Panc1 (cell line): ENCODE results near the gene LRMDA. TPM values are rescaled to one million over a fixed set of nuclear protein-coding genes. Genes with fewer than 3 reads are reported as not detected.

Source experiments
- ATAC-seq: fragments of 200-7000 bp; cut with Tn5 transposase; 2 replicates; pipeline ENCODE4 v1.9.1; 2020; ENCODE audit warnings: mild to moderate bottlenecking, moderate library complexity
- BruUV-seq: library from RNA; stranded (reverse); fragments of 400-500 nt; replicated peaks from 2 replicates; lab custom pipeline; 2021; lab: Mats Ljungman, UMichigan
- CTCF ChIA-PET: fragments of 300-600 bp; sonication (Branson Sonifier 250); formaldehyde crosslinking; loops from one replicate; lab custom pipeline; 2022; ENCODE audit warnings: antibody characterized with exemption; lab: Charles Lee
- POLR2A ChIA-PET: fragments of 300-600 bp; sonication (Branson Sonifier 250); formaldehyde crosslinking; loops from one replicate; lab custom pipeline; 2022; ENCODE audit warnings: antibody characterized with exemption; lab: Charles Lee
- DNase-seq: peaks from one replicate; pipeline ENCODE4 v3.0.0-alpha.2; 2010; ENCODE audit warnings: low read depth, low spot score
- H3K27ac ChIP-seq: 2 replicates; pipeline ENCODE4 v1.5.1; 2011; ENCODE audit warnings: mild to moderate bottlenecking, low read length, inconsistent platforms
- H3K27me3 ChIP-seq: fragments of 200-500 bp; sonication (Bioruptor generic); 2 replicates; pipeline ENCODE4 v1.6.0; 2014; ENCODE audit warnings: low read length, inconsistent platforms; ENCODE audit not compliant: control insufficient read depth, insufficient read depth
- H3K36me3 ChIP-seq: fragments of 200-500 bp; sonication (Bioruptor generic); 2 replicates; pipeline ENCODE4 v1.5.1; 2014; ENCODE audit warnings: inconsistent platforms, mild to moderate bottlenecking, low read length, moderate library complexity; ENCODE audit not compliant: control insufficient read depth, insufficient read depth
- H3K4me1 ChIP-seq: 2 replicates; pipeline ENCODE4 v1.5.1; 2011; ENCODE audit warnings: inconsistent platforms, mild to moderate bottlenecking, low read length, moderate library complexity; ENCODE audit not compliant: control insufficient read depth, insufficient read depth
- H3K4me3 ChIP-seq, 2 experiments: 2 replicates each; pipeline ENCODE4 v1.5.1; 2011 to 2012; ENCODE audit warnings: low read depth in 2 of 2, low read length in 2 of 2, mild to moderate bottlenecking in 2 of 2, inconsistent platforms in 1 of 2, moderate library complexity in 1 of 2
- H3K9me3 ChIP-seq: fragments of 200-500 bp; sonication (Bioruptor generic); 2 replicates; pipeline ENCODE4 v1.5.1; 2014; ENCODE audit warnings: low read depth, mild to moderate bottlenecking, inconsistent platforms, low read length, moderate library complexity; ENCODE audit not compliant: control insufficient read depth, insufficient read depth
- POLR2AphosphoS5 ChIP-seq: IDR thresholded peaks from 2 replicates; pipeline ENCODE4 v1.6.1; 2012; ENCODE audit warnings: mild to moderate bottlenecking, low read depth, low read length, moderate library complexity
- SIN3A ChIP-seq: IDR thresholded peaks from 2 replicates; pipeline ENCODE4 v1.6.1; 2012; ENCODE audit warnings: low read depth, mild to moderate bottlenecking, low read length, moderate library complexity, borderline replicate concordance; ENCODE audit not compliant: insufficient read depth
- TCF7L2 ChIP-seq: IDR thresholded peaks from 2 replicates; pipeline ENCODE4 v1.6.1; 2011; ENCODE audit warnings: mild to moderate bottlenecking, low read depth, low read length, inconsistent platforms
- in situ Hi-C: cut with HindIII; loops from 2 replicates; pipeline ENCODE4 v1.10.0; 2016; ENCODE audit warnings: low sequenced_read_pairs, low pct_unique_long_range_greater_than_20kb
- intact Hi-C: fragments of 100-400 bp; cut with micrococcal nuclease; formaldehyde crosslinking; loops from one replicate; pipeline ENCODE4 v1.10.0; 2022; ENCODE audit not compliant: unreplicated experiment
- total RNA-seq: library from RNA; stranded (reverse); gene quantifications from one replicate; pipeline ENCODE4 v1.2.1, GENCODE V29; 2021; ENCODE audit not compliant: unreplicated experiment
- TF ChIP-seq, protein P1 (sequence below): fragments of 450-650 bp; IDR thresholded peaks from 2 replicates; pipeline ENCODE4 v1.5.1; 2017; ENCODE audit warnings: mild to moderate bottlenecking
- TF ChIP-seq, protein P2 (sequence below), 2 experiments: IDR thresholded peaks; 2 replicates each; pipeline ENCODE4 v1.6.1; 2011 to 2012; ENCODE audit warnings: low read depth in 2 of 2, control low read depth in 1 of 2, low read length in 1 of 2, mild to moderate bottlenecking in 1 of 2, moderate library complexity in 1 of 2; ENCODE audit not compliant: insufficient read depth in 1 of 2

Gene LRMDA
- total RNA-seq, 1 experiment from 2014 or later, result 1.2 TPM

DNA sequence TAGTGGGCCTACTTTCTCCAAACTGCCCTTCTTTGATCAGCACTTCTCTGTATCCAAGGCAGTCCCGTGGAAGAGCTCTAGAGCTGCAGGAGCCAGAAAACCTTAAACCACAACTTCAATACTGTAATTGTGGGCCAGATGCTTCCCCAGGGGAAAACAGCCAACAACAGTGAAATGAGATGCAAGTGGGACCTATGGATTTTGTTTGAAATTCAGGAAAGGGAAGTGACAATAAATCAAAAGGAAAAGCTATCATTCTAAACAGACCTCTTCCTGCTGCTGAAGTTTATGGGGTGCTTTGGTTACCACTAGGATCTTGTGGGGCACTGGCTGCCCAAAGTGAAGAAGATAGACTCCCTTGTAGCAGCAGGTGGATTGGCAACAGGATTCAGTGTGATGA lies 1031.7 kb downstream of the LRMDA start:
- ChIA-PET POLR2A (interaction anchor here (0.7 kb wide), 1 partner anchor 64 kb away, joined by 9 read pairs; no protein-coding TSS in a partner anchor), CTCF (no interaction called here)
- H3K27me3 ChIP-seq, result peaks cover 8% of the 10 kb centered on the region; the same call in 1 of the 2 replicates
- no peak overlapping the region for H3K27ac ChIP-seq
- in situ Hi-C loops, result no loop called here
- ATAC-seq (no peak), DNase-seq (no peak)
- H3K4me1 ChIP-seq, result no peaks in the 10 kb centered on the region
- no TSS peak for BruUV-seq
- H3K9me3 ChIP-seq, result no peaks in the 10 kb centered on the region
- no peaks in the 10 kb centered on the region for H3K36me3 ChIP-seq
- H3K4me3 ChIP-seq, result no peak overlapping the region
- intact Hi-C loops, result no loop called here
- TF ChIP-seq, protein P1, sequence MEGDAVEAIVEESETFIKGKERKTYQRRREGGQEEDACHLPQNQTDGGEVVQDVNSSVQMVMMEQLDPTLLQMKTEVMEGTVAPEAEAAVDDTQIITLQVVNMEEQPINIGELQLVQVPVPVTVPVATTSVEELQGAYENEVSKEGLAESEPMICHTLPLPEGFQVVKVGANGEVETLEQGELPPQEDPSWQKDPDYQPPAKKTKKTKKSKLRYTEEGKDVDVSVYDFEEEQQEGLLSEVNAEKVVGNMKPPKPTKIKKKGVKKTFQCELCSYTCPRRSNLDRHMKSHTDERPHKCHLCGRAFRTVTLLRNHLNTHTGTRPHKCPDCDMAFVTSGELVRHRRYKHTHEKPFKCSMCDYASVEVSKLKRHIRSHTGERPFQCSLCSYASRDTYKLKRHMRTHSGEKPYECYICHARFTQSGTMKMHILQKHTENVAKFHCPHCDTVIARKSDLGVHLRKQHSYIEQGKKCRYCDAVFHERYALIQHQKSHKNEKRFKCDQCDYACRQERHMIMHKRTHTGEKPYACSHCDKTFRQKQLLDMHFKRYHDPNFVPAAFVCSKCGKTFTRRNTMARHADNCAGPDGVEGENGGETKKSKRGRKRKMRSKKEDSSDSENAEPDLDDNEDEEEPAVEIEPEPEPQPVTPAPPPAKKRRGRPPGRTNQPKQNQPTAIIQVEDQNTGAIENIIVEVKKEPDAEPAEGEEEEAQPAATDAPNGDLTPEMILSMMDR, result 0 out of 2 replicates have a peak, but pooled peaks have one; percentile 6
- TF ChIP-seq TCF7L2, result no peak

DNA sequence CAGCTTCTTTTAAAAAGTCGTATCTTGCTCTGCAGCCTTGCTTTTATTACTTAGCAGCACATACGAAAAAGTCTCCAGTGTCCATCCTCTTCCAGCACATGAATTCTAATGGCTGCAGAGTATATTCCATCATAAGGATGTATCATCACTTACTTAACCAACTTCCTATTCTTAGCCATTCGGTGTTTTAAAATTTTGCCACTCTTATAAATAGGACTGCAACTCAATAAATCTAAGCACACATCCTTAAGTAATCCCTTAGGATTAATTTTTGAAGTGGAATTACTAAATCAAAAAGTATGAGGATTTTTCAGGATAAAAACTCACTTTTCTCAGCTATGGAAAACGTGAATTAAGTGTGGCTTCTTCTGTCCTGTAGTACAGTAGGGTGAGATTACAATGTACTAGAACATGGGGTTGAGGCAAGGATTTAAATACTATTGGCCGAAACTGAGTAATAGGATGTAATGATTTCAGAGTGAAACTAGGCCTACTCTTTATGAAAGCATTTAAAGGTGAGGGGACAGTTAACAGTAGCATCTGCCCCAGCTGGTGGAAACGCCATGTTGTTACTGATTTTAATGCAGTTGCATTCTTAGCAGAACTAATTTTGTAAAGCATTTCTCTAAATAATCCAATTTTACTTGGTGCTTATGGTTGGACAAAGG lies 1035.5 kb downstream of the LRMDA start:
- Histone ChIP-seq H3K27me3 (no peaks in the 10 kb centered on the region), H3K9me3 (no peaks in the 10 kb centered on the region), H3K4me1 (no peaks in the 10 kb centered on the region), H3K36me3 (no peaks in the 10 kb centered on the region), H3K27ac (no peak overlapping the region), H3K4me3 (no peak overlapping the region)
- intact Hi-C loops (no loop called here), in situ Hi-C loops (no loop called here)
- no peak for TF ChIP-seq POLR2AphosphoS5
- TF ChIP-seq, protein P1, result no peak
- TF ChIP-seq, protein P2, sequence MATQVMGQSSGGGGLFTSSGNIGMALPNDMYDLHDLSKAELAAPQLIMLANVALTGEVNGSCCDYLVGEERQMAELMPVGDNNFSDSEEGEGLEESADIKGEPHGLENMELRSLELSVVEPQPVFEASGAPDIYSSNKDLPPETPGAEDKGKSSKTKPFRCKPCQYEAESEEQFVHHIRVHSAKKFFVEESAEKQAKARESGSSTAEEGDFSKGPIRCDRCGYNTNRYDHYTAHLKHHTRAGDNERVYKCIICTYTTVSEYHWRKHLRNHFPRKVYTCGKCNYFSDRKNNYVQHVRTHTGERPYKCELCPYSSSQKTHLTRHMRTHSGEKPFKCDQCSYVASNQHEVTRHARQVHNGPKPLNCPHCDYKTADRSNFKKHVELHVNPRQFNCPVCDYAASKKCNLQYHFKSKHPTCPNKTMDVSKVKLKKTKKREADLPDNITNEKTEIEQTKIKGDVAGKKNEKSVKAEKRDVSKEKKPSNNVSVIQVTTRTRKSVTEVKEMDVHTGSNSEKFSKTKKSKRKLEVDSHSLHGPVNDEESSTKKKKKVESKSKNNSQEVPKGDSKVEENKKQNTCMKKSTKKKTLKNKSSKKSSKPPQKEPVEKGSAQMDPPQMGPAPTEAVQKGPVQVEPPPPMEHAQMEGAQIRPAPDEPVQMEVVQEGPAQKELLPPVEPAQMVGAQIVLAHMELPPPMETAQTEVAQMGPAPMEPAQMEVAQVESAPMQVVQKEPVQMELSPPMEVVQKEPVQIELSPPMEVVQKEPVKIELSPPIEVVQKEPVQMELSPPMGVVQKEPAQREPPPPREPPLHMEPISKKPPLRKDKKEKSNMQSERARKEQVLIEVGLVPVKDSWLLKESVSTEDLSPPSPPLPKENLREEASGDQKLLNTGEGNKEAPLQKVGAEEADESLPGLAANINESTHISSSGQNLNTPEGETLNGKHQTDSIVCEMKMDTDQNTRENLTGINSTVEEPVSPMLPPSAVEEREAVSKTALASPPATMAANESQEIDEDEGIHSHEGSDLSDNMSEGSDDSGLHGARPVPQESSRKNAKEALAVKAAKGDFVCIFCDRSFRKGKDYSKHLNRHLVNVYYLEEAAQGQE (IDR thresholded peaks at IDR 0.05; ENCODE audit: insufficient read depth in 1 of 2, low read depth in 2 of 2, low read length in 1 of 2), result no peak
- no peak for TF ChIP-seq SIN3A
- TF ChIP-seq TCF7L2, result no peak
- no peak for ATAC-seq
- ChIA-PET CTCF (no interaction called here), POLR2A (no interaction called here)
- DNase-seq, result no peak
- no TSS peak for BruUV-seq
